A549 (cell line): ENCODE results near the gene REEP6.

Source experiments
- CHD2 ChIP-seq: fragments of 150-350 bp; IDR thresholded peaks from 2 replicates; pipeline ENCODE4 v1.6.1; 2014; ENCODE audit warnings: low read length; ENCODE audit not compliant: partially characterized antibody
- CTCF ChIP-seq: fragments of >200 bp; sonication (Bioruptor Twin); formaldehyde crosslinking; IDR thresholded peaks from 3 replicates; pipeline ENCODE4 v1.5.1; 2016

GRCh38 chr19:1453525-1454364, 37.2 kb upstream of the REEP6 start:
- TF ChIP-seq CHD2 (no peak), CTCF (no peak)
